ENCODE results near the gene RHBDD1. TPM values are rescaled to one million over a fixed set of nuclear protein-coding genes. Genes with fewer than 3 reads are reported as not detected.

RHBDD1 gene
- total RNA-seq, 2 donors from 2014 or later = 10.2 to 17.3 TPM

DNA sequence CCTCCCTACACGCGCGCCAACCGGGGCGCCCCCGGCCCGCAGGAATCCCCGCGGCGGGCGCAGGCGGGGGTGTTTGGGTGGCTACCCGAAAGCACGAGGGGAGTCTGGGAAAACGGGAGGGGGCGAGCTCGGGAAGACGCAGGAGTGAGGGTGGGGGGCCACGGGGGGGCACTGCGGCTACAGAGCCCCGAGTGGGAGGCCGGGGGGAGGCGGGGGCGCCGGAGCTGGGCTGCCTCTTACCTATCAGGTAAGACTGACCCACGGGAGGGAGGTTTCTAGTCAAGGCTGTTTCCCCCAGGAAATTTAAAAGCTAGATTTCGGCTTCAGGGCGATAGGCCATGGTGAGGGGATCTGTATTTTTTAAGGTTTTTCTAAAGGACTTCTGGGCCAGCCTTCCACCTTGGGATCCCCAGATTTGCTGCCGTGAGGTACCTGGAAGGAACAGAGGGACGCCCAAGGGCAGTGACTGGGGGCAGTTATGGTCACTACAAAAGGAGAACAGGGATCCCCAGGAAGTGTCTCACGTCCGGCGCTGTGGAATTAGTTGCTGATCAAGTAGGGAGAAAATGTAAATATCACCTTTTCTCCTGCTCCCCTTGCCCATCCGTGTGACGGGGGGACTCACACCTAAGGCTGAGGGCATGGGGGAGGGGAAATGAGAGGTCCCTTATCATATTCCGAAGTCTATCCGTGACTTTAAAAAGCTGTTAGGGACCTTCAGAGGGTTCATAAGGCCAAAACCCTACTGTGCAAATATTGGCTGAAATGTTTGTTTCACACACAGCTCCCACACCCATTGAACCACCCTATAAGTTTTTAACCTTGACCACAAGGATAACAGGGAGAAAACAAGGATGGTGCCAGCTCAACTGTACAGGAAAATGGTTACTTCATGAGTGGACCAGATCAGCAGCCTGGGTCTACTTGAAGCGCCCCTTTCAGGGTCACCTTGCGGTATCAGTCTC lies 35.6 kb upstream of the RHBDD1 start:
- ATAC-seq (ENCODE audit: insufficient number of reproducible peaks, low FRiP score, low read depth) = no peak
- Histone ChIP-seq H3K27me3 (replicated peaks; ENCODE audit: insufficient read depth) (no peaks in the 10 kb centered on the region), H3K4me3 (peak overlapping the region; percentile 97), H3K4me1 (ENCODE audit: control insufficient read depth in 1 of 2, low read depth in 2 of 2) (peaks cover 20 to 37% of the 10 kb centered on the region in 2 donors), H3K9me3 (no peaks in the 10 kb centered on the region), H3K36me3 (no peaks in the 10 kb centered on the region), H3K27ac (peak overlapping the region; percentile 90 to 93)
- DNase-seq (ENCODE audit: low spot score) = no peak
- TF ChIP-seq, protein P1, sequence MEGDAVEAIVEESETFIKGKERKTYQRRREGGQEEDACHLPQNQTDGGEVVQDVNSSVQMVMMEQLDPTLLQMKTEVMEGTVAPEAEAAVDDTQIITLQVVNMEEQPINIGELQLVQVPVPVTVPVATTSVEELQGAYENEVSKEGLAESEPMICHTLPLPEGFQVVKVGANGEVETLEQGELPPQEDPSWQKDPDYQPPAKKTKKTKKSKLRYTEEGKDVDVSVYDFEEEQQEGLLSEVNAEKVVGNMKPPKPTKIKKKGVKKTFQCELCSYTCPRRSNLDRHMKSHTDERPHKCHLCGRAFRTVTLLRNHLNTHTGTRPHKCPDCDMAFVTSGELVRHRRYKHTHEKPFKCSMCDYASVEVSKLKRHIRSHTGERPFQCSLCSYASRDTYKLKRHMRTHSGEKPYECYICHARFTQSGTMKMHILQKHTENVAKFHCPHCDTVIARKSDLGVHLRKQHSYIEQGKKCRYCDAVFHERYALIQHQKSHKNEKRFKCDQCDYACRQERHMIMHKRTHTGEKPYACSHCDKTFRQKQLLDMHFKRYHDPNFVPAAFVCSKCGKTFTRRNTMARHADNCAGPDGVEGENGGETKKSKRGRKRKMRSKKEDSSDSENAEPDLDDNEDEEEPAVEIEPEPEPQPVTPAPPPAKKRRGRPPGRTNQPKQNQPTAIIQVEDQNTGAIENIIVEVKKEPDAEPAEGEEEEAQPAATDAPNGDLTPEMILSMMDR (IDR thresholded peaks at IDR 0.05) = peak; percentile 39

DNA sequence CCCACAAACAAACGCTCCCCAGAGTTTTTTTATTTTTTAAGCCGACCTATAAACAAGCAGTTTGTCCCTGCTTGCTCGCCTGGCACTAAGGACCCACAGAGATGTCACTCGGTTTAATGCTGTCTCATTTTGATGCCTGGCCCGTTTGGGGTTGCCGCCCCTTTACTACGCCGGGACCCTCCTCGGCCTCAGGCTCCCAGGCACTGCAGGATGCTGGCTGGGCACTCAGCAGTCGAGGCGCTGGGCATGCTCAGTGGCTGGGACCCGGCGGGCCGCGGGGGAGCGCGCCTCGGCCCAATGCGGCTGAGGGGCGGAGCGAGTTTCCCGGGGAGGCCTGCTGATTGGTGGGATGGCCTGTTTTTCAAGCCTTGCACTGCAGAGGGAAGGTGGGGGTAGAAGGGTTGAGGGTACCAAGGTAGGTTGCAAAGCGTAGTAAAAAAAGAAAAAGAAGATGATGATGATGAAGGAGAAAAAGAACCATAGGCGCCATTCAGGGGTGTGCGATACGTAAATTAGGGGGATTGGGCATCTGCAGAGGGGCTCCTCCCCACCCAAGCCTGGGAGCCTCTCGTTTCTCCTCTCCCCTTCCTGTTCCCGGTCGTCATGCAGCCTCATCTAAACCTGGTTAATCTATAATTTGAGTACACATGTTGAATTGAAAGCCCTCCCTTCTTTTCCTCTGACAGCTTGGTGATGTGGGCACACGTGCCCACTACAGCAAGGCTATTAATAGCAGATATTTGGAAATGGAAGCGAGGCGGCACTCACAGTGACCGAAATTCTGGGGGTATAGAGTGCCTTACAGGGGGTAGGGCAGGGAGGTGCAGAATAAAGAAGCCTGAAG lies 34.7 kb upstream of the RHBDD1 start:
- Histone ChIP-seq H3K4me1 (ENCODE audit: control insufficient read depth in 1 of 2, low read depth in 2 of 2) (peaks cover 14 to 28% of the 10 kb centered on the region in 2 donors), H3K36me3 (no peaks in the 10 kb centered on the region), H3K27ac (peak overlapping the region; percentile 90 to 93), H3K9me3 (no peaks in the 10 kb centered on the region), H3K27me3 (replicated peaks; ENCODE audit: insufficient read depth) (no peaks in the 10 kb centered on the region), H3K4me3 (peak overlapping the region; percentile 97)
- DNase-seq (ENCODE audit: low spot score) (peak; percentile 41), ATAC-seq (ENCODE audit: insufficient number of reproducible peaks, low FRiP score, low read depth) (peak; percentile 56)
- TF ChIP-seq, protein P1 (IDR thresholded peaks at IDR 0.05) = no peak

DNA sequence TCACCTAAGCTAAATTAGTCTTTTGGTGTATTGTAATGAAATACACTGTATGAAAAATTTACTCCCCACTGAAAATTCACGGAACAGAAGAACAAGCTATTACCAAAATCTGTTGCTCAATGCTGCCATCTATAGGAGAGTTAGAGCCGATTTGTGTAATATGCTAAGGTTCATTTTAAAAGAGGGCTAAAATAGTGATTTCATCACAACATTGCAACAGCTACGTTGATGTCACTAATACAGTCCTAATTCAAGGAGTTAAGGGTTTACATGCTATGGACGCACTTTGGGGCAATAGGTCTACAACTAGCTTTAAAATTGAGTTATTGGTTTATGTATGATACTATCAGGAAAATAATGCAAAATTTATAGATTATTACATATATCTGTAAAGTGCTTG lies 33.3 kb upstream of the RHBDD1 start:
- ATAC-seq (ENCODE audit: insufficient number of reproducible peaks, low FRiP score, low read depth) = no peak

DNA sequence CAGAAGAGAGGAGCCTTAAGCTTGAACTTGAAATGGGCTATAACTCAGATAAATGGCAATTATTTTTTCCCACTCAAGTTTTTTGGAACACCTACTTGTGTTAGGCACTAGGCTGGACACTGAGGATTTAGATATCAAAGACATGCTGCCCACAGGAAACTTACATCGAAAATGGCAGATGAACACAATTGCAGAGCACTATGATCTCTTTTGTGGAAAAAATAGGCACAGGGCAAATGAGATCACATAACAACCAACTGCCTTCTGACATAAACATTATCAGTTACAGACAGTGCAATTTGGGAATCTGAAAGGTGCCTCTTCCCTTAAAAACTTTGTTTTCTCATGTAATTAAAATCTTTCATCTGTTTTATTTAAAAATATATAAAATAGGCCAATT lies 32.4 kb upstream of the RHBDD1 start:
- H3K27me3 ChIP-seq (replicated peaks; ENCODE audit: insufficient read depth) = no peaks in the 10 kb centered on the region
- ATAC-seq (ENCODE audit: insufficient number of reproducible peaks, low FRiP score, low read depth) (no peak), DNase-seq (ENCODE audit: low spot score) (no peak)
- no peak overlapping the region for H3K27ac ChIP-seq
- H3K4me1 ChIP-seq (ENCODE audit: control insufficient read depth in 1 of 2, low read depth in 2 of 2) = peaks cover 9 to 14% of the 10 kb centered on the region in 2 donors
- no peaks in the 10 kb centered on the region for H3K9me3 ChIP-seq
- no peak overlapping the region for H3K4me3 ChIP-seq
- H3K36me3 ChIP-seq = no peaks in the 10 kb centered on the region
- TF ChIP-seq, protein P1 (IDR thresholded peaks at IDR 0.05) = no peak

More for the DNA sequence above, 33.3 kb upstream of the RHBDD1 start:
- Histone ChIP-seq H3K36me3 (no peaks in the 10 kb centered on the region), H3K9me3 (no peaks in the 10 kb centered on the region), H3K4me3 (no peak overlapping the region), H3K27me3 (replicated peaks; ENCODE audit: insufficient read depth) (no peaks in the 10 kb centered on the region), H3K4me1 (ENCODE audit: control insufficient read depth in 1 of 2, low read depth in 2 of 2) (peaks cover 9 to 14% of the 10 kb centered on the region in 2 donors), H3K27ac (no peak overlapping the region)
- TF ChIP-seq, protein P1 (IDR thresholded peaks at IDR 0.05) = peak; percentile 65
- no peak for DNase-seq (ENCODE audit: low spot score)
